GM13977 (cell line): ENCODE data around the gene IRS2.

Experiments used
- DNase-seq: peaks from one replicate; pipeline ENCODE4 v3.0.0; 2012; ENCODE audit warnings: low spot score
- in situ Hi-C: fragments of 300-500 bp; cut with MboI; formaldehyde crosslinking; loops from one replicate; pipeline ENCODE4 v1.12.0; 2022; ENCODE audit warnings: low sequenced_read_pairs, low pct_unique_long_range_greater_than_20kb, mixed read lengths, inconsistent platforms; ENCODE audit not compliant: unreplicated experiment
- TF ChIP-seq, protein P1 (sequence below): IDR thresholded peaks from 2 replicates; pipeline ENCODE4 v1.5.1; 2012; ENCODE audit warnings: mild to moderate bottlenecking, control low read depth; ENCODE audit not compliant: insufficient read depth; ENCODE audit errors: extremely low read depth, missing control alignments

Gene IRS2

DNA sequence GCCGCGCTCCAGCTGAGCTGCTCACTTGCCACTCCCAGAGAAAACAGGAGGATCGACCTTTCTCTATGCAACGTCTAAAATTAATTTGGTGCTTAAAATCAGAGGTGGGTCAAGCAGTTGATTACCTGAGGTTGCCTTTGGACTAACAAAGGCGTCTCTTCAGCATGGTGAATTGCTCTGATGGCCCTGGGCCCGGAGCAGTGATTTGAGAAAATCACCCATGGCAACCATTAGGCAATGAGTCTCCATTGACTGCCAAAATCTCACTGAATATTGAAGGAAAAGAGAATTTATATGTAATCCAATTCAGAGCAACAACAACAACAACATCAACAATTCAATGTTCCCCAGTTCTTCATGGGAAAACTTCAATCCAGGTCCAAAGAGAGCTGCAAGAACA lies 61.8 kb downstream of the IRS2 start:
- no peak for DNase-seq
- in situ Hi-C loops = no loop called here
- TF ChIP-seq, protein P1, sequence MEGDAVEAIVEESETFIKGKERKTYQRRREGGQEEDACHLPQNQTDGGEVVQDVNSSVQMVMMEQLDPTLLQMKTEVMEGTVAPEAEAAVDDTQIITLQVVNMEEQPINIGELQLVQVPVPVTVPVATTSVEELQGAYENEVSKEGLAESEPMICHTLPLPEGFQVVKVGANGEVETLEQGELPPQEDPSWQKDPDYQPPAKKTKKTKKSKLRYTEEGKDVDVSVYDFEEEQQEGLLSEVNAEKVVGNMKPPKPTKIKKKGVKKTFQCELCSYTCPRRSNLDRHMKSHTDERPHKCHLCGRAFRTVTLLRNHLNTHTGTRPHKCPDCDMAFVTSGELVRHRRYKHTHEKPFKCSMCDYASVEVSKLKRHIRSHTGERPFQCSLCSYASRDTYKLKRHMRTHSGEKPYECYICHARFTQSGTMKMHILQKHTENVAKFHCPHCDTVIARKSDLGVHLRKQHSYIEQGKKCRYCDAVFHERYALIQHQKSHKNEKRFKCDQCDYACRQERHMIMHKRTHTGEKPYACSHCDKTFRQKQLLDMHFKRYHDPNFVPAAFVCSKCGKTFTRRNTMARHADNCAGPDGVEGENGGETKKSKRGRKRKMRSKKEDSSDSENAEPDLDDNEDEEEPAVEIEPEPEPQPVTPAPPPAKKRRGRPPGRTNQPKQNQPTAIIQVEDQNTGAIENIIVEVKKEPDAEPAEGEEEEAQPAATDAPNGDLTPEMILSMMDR = no peak

DNA sequence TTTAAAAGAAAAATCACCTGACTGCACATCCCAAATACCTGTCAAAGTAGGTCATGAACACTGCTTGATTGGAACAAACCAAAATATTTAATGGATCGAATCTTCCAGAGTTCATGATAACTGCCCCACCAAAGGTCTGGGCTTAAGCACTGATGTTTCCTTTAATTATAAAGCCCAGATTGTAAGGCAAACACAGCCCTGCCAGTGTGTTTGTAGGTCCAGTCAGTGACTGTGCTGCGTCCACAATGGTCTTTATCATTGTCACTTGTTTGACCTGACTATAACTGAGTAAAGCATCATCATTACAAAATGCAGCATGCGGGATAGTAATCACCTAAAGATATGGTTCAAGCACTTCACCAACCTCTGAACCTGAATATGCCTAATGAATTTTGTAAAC lies 63.3 kb downstream of the IRS2 start:
- TF ChIP-seq, protein P1 = no peak
- in situ Hi-C loops = no loop called here
- no peak for DNase-seq

DNA sequence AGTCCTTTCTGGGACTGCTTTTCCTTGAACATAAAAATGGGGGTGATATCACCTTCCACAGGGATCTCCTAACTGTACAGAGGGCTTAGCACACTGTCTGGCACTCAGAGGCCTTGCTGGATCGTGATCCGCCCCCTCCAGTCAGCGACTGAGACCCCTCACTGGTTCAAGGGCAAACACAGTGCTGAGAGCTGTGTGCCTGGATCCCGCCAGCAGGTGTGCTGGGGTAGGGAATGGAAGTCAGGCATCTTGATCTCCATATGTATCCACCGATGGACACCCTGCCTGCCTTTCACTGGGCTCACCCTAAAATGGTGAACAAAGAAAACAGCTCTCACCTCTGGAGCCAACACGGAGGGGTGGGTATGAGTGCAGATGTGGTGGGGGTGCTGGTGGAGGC lies 64.3 kb downstream of the IRS2 start:
- in situ Hi-C loops = no loop called here
- DNase-seq = no peak
- TF ChIP-seq, protein P1 = no peak

DNA sequence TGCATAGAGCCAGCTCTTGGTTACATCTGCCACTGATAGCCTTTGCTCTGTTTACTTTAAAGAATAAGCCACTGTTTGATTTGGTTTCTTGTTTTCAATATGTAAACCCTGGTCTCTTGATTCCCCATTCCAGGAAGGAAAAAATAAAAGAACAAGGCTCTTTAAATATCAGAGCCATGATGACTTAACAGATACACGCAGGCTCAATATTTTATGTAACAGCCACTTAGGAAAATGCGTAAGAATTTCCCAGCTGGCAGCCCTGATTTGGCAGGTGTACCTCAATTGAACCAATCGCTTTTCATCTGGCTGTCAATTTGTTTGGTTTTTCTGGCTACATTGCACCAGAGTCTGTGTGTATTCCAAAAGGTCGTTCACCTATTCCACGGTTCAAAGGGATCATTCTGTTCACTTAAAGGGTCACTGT lies 65.6 kb downstream of the IRS2 start:
- no peak for DNase-seq
- TF ChIP-seq, protein P1 = no peak
- in situ Hi-C loops = no loop called here

DNA sequence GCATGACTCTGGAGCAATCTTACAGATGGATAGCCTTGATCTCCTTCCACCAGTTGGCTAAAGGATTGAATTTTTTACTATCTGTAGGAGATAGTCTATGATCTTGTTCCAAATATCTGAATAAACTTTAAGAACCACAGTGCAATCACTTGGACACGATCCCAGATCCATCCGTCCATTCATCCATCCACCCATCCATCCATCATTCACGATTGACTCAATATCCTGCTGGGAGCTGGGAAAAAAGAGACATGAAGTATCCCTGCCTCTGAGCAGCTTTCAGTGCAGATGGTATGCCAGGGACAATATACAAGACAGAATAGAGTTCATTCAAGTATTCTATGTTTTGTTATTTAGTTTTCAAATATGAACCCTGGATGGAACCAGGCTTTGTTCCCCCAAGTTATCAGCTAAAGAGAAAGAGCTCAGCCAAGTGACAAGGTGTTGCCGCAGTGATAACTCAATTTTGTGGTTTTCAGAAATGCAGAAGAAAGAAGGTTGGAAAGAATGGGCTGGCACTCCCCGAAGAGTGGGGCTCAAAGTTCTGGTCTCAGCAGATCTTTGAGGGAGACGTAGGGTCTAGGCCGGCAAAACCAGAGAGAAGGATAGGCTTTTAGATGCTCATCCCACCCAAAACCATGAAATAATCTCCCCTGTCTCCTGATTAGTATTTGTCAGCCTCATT lies 66.3 kb downstream of the IRS2 start:
- no peak for DNase-seq
- in situ Hi-C loops = no loop called here
- TF ChIP-seq, protein P1 = no peak

DNA sequence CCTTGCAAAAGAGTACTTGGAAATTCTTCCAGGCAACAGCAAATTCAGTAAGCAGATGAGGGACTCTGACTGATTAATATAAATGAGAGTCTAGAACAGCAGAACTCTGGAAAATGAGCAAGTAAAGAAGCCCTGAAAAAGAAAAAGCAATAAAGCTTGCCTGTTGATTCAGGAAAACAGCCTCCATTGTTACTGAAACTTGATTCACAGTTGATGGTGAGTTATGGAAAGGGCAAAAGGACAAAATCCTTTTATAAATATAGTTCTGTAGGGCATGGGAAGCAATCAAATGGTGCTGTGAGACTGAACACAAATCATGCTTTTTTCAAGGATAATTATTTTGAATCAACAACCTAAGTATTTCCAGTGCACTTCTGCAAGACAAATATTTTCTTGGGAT lies 67.7 kb downstream of the IRS2 start:
- DNase-seq = no peak
- in situ Hi-C loops = no loop called here
- TF ChIP-seq, protein P1 = no peak
